ENCODE data around the gene NCS1. TPM values are rescaled to one million over a fixed set of nuclear protein-coding genes. Genes with fewer than 3 reads are reported as not detected.

The NCS1 gene
- total RNA-seq, 1 donor from 2014 or later = 26.6 TPM

DNA sequence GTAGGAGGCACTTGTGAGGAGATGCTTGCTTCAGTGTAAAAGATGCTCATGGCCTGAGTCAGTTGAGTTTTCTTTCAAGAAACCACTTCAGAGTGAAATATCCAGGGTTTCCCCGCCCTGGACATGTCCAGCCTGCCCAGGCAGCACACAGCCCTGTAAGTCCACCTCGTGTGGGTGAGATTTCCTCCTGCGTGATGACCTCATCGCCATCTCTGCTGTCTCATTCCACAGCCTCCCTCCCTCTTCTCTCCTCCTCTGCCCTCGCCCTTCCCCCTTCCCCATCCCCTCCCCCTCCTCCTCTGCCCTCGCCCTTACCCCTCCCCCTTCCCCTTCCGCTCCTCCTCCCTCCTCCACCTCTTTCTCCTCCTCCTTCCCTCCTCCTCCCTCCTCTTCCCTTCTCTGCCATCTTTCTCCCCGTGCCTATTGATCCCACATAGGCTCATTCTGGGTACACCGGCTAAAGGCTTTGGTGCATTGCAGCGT, 34.0 kb upstream of the NCS1 start:
- Histone ChIP-seq H3K27me3 (ENCODE audit: control insufficient read depth, insufficient read depth, low read length) (no peaks in the 10 kb centered on the region), H3K36me3 (ENCODE audit: control insufficient read depth, insufficient read depth, low read length) (peaks cover 3% of the 10 kb centered on the region), H3K4me3 (ENCODE audit: low read depth, low read length) (no peak overlapping the region)
- peak; percentile 85 for FAIRE-seq
- TF ChIP-seq, protein P1, sequence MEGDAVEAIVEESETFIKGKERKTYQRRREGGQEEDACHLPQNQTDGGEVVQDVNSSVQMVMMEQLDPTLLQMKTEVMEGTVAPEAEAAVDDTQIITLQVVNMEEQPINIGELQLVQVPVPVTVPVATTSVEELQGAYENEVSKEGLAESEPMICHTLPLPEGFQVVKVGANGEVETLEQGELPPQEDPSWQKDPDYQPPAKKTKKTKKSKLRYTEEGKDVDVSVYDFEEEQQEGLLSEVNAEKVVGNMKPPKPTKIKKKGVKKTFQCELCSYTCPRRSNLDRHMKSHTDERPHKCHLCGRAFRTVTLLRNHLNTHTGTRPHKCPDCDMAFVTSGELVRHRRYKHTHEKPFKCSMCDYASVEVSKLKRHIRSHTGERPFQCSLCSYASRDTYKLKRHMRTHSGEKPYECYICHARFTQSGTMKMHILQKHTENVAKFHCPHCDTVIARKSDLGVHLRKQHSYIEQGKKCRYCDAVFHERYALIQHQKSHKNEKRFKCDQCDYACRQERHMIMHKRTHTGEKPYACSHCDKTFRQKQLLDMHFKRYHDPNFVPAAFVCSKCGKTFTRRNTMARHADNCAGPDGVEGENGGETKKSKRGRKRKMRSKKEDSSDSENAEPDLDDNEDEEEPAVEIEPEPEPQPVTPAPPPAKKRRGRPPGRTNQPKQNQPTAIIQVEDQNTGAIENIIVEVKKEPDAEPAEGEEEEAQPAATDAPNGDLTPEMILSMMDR (IDR thresholded peaks at IDR 0.05; ENCODE audit: insufficient read depth, low read length, severe bottlenecking) = no peak
- peak; percentile 98 for DNase-seq (ENCODE audit: low read depth)

DNA sequence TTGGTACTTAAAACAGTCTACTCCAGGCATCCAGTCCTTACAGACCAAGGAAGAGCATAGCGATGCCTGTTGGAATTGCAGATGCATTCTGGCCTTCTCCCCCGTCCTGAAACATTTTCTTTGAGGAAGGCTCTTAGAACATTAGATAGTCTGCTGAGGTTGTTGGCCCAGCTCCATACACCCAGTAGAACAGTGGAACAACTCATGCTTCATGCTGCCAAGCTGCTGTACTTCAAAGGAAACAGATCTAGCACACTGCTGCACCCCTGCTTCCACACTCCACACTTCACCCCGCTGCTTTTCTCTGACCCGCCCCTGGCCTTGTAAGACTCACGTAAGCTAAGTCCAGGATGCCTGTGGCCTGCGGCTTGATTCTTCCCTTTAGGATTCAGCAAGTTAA, 33.4 kb upstream of the NCS1 start:
- H3K27me3 ChIP-seq (ENCODE audit: control insufficient read depth, insufficient read depth, low read length) = peaks cover 3% of the 10 kb centered on the region
- FAIRE-seq (peak; percentile 62), DNase-seq (ENCODE audit: low read depth) (peak; percentile 84)
- H3K36me3 ChIP-seq (ENCODE audit: control insufficient read depth, insufficient read depth, low read length) = peaks cover 3% of the 10 kb centered on the region
- TF ChIP-seq, protein P1 (IDR thresholded peaks at IDR 0.05; ENCODE audit: insufficient read depth, low read length, severe bottlenecking) = no peak
- H3K4me3 ChIP-seq (ENCODE audit: low read depth, low read length) = no peak overlapping the region

DNA sequence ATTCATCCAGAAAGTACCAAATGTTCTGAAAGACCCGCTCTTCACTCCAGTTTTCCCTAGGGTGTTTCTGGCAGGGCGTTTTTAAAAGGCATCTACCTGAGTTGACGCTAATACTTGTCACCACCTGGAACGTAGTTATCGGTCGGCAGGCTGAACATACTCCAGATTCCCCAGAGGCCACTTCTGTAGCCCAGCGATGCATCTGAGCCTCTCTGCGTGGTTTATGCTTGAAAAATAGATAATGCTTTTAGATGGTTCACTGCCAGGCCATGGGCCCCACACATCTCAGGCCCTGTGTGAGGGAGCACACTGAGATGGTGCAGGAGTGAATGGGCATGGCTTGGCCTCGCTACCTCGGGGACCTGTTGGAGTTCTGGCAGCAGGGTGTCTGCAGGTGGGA, 33.0 kb upstream of the NCS1 start:
- FAIRE-seq (no peak), DNase-seq (ENCODE audit: low read depth) (no peak)
- Histone ChIP-seq H3K4me3 (ENCODE audit: low read depth, low read length) (no peak overlapping the region), H3K27me3 (ENCODE audit: control insufficient read depth, insufficient read depth, low read length) (peaks cover 3% of the 10 kb centered on the region), H3K36me3 (ENCODE audit: control insufficient read depth, insufficient read depth, low read length) (peaks cover 3% of the 10 kb centered on the region)
- TF ChIP-seq, protein P1 (IDR thresholded peaks at IDR 0.05; ENCODE audit: insufficient read depth, low read length, severe bottlenecking) = no peak

DNA sequence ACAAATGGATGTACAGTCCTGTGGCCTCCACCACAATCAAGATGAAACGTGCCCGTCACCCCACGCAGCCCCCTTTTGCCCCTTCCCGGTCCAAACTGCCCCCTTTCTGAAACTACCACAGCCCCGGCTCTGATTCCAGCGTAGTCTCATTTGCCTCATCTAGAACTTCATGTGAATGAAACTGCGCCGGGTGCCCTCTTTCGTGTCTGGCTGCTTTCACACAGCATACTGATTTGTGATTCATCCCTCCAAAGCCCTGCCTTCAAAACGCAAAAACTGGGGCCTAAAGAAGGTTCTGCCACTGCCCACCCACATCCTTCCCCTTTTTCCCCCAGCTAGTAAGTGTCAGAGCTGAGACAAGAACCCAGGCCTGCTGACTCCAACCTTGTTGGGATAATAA, 31.5 kb upstream of the NCS1 start:
- Histone ChIP-seq H3K4me3 (ENCODE audit: low read depth, low read length) (no peak overlapping the region), H3K36me3 (ENCODE audit: control insufficient read depth, insufficient read depth, low read length) (no peaks in the 10 kb centered on the region), H3K27me3 (ENCODE audit: control insufficient read depth, insufficient read depth, low read length) (peaks cover 3% of the 10 kb centered on the region)
- FAIRE-seq = no peak
- TF ChIP-seq, protein P1 (IDR thresholded peaks at IDR 0.05; ENCODE audit: insufficient read depth, low read length, severe bottlenecking) = no peak
- no peak for DNase-seq (ENCODE audit: low read depth)

DNA sequence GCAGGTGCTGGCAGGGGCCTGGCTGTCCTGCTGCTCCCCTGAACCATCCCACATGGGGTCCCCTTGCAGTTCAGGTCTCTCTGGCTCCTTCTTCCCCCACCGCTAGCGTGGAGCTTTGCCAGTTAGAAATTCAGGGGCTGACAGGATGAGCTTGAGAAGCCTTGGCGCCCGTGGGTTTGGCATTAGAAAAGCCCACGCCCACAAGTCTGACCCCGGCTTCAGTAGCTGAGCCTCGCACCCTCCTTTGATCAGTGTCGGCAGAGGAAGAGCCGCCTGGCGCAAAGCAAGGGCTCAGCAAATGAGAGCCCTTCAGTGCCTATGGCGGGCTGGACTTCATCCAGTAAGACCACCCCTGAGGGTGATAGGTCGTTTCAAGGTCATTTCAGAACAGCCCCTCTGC, 30.1 kb upstream of the NCS1 start:
- Histone ChIP-seq H3K36me3 (ENCODE audit: control insufficient read depth, insufficient read depth, low read length) (no peaks in the 10 kb centered on the region), H3K4me3 (ENCODE audit: low read depth, low read length) (no peak overlapping the region), H3K27me3 (ENCODE audit: control insufficient read depth, insufficient read depth, low read length) (peaks cover 3% of the 10 kb centered on the region)
- DNase-seq (ENCODE audit: low read depth) (no peak), FAIRE-seq (no peak)
- TF ChIP-seq, protein P1 (IDR thresholded peaks at IDR 0.05; ENCODE audit: insufficient read depth, low read length, severe bottlenecking) = no peak

DNA sequence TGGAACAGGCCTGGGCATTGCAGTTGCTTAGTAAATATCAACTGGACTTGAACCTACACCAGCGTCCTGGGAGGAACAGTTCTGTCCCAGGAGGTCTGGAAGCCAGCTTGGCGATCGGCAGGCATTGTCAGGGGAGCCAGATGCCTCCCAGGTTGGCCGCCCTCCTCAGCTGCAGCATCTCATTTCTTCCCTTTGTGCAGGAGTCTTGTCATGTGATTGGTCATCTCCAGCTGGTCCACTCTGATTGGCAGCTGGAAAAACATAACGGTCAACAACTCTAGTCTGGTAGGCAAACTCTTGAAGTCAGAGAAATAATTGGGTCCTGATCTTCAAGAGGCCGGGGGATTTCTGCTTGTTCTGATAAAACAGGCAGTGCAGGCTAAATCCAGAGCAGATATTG, 29.6 kb upstream of the NCS1 start:
- Histone ChIP-seq H3K27me3 (ENCODE audit: control insufficient read depth, insufficient read depth, low read length) (peaks cover 3% of the 10 kb centered on the region), H3K36me3 (ENCODE audit: control insufficient read depth, insufficient read depth, low read length) (no peaks in the 10 kb centered on the region), H3K4me3 (ENCODE audit: low read depth, low read length) (no peak overlapping the region)
- FAIRE-seq = no peak
- no peak for DNase-seq (ENCODE audit: low read depth)
- TF ChIP-seq, protein P1 (IDR thresholded peaks at IDR 0.05; ENCODE audit: insufficient read depth, low read length, severe bottlenecking) = no peak

Measured in bronchial epithelial cell (primary cell).